NCI-H2107 (cell line): ENCODE data around the gene SDR39U1.
A peak's percentile ranks its signal among the peaks of the same experiment; 100 is the strongest.

ENCODE experiments used
- DNase-seq: peaks from one replicate; lab custom pipeline; 2025; lab: John Stamatoyannopoulos, UW

Gene SDR39U1

DNA sequence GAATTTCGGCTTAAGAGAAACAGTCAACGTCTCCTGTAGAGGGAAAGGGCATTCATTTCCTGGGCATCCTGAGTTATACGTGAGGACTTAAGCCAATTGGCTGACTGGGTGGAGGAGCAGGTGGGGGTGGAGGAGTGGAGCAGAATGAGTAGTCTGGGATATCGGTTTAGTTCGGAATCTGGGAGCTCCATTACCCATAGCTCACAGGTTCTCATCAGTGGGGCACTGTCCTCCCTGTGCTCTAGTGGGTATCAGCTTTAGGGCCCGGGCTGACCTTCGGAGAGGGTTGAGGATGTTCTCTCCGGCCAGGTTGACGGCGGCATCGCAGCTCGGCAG is 704 bp downstream of the SDR39U1 start:
- no peak for DNase-seq

DNA sequence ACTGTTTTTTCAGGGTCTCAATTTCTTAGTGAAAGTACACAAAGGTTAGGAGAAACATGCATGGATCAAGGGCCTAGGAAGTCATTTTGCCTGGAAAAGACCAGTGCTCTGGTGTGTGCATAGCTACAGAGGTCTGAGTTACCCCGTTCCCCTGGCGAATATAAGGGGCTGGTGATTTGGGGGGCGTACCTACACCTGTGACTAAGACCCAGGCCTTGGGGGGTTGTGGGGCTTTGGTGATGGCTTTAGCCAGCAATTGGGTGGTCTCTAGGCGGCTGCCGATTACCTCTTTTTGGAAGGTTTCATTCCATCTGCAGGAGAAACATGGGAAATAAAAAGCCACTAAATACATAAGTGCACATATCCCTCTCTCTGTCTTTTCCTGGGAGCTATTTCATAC is 1.1 kb downstream of the SDR39U1 start:
- DNase-seq, result no peak

DNA sequence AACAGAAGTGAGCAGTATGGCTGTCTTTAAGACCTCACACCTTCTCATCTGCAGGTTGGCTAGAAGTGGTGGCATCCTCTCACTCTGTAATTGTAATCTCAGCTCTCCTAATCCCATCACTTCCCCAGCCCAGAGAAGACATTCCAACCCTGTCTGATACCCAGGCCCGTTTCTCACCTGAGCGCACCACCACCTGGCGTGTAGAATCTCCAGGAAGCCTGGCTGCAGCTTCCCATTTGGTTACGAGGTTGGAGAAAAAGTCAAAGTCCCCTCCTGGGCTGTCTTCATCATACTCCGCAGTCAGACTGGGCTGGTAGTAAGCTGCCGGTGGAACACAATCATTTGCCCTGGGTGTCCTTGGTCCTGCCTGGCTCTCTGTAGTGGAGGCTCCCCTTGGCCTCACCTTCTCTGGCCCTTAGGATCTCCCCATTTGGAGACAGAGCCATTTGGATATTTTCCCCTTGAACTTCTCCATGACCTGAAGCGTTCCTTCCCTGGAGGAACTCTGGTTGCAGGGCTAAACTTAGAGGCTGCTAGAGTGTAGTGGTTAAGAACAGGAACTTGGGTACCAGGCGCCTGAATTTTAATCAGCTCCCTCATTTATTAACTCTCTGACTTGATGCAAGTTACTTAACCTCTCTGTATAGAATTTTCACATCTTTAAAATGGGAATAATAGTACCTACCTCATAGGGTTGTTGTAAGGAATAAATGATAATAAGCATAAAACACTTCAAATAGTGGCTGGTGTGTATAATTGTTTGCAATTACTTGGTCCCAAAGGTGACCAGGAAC is 1.8 kb downstream of the SDR39U1 start:
- DNase-seq, result no peak

DNA sequence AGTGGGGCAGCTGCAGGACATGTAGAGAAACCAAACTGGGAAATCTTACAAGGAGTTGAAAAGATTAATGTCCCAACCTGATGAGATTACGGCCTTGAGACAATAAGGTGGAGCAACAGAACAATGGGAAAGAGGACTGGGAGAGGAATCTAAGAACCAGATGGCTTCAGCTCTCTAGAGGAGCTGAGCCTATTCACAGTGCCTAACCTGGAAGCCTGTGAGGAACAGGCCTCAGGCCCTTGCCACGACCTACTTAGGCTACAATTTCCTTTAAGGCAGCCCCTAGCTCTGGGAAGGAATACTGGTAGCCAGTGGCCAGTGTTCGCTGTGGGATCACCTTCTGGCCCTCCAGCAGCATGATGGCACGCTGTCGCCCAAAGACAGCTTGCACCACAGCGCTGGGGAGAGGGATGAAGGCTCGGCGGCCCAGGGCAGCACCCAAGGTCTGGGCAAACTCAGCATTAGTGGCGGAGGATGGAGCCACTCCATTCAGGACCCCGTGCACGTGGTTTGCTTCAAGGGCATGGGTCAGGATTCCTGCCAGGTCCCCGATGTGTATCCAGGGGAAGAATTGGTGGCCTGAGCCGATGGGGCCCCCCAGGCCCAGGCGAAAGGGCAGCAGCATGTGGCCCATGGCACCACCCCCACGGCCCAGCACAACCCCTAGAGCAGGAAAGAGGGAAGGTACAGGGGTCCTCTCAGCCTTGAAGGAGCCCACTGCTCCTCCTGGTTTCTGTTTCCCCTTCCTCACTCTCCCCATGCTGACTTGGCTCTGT is 2.6 kb downstream of the SDR39U1 start:
- no peak for DNase-seq

DNA sequence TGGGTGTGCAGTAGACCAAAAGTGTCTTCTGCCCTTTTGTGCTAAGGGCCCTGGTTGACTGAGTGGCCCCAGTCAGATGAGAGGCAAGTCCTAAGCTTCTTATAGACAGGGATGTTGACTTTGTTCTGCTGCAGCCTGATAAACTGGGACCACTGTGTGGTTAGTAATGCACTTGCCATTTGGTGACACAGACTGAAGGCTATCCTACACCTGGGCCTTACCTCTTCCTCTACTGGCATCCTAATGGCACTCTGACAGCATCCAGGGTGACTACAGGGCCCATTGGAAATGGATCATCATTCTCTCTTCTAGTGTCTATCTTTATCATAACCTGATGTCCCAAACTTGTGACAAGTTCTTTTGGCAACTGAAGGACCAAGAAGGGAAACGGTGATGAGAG is 3.3 kb downstream of the SDR39U1 start:
- no peak for DNase-seq

DNA sequence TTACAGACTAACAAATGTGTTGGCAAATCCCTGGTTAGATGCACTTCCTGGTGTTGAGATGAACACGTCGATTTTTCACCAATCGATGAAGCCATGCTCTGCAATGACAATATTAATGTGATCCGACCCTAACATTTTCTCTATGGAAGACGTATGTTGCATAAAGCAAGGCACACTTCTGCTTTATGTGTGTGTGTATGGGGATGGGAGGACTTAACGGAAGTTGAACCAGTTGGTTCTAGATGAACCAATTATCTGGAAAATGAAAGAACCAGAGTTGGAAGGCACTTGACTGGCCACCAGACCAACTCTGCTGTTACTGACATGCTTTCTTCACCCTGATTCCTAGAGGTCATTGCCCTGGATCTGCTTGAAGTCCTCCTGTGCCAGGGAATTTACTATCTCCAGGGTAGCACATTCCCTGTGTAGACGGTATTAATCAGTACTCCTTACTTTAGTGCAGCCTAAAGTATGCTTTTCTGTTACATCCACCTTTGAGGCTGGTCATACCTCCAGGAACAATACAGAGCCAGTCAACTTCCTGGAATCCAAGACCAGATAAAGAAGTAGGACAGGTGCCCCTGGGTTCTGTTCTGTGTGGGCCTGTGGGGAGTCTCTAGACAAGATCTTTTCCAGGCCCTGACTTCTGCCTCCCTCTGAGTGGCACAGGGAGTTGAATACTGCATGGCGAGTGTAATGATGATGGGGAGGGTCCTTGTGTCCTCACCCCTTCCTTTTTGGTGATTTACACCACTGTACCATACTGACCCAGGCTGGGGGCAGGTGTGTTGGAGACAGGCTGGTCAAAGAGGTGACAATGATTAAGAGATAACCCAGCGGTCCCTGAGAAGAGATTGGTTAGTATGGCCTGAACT is 4.1 kb downstream of the SDR39U1 start:
- DNase-seq, result no peak

DNA sequence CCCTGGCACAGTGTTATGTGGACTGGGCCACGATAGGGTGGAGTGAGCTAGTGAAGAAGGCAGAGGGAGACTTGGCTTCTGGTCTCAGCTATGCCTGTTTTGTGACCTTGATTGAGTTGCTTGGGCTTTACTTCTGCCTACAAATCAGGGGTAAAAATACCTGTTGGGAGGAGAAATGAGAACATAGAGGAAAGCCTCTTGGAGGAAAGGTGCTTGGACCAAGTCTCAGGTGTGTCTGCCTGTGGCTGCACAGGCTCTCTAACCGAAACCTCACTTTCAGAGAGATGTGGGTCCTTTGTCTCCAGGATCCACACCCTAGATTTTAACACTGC is 4.9 kb downstream of the SDR39U1 start:
- DNase-seq, result no peak

DNA sequence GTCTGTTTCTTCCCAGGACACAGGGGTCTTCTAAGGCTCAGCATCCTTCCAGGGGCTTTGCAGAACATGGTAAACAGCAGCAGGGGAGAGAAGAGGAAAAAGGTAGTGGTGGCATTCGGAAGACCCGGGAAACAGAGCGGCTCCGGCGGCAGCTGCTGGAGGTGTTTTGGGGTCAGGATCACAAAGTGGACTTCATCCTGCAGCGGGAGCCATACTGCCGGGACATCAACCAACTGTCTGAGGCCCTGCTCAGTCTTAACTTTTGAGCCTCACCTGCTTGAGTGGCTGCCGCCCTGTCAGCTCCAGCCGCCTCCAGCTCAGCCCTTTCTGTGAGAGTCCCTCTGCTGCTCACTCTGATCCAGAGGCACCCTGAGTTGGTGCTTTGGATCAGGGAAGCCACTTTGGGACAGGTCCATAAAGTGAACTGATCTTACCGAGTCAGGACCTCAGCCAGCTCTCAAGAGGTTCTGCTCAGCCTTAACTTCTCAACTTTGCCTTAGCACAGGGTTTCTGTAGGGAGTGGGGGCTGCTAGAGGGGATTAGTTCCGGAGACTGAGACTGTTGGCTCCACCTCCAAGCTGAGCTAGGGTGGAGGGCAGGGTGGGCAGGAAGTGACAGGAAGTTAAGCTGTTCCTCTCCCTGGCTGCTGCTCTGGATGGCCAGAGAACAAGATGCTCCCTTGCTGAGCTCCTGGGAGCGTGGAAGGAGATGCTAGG is 5.4 kb downstream of the SDR39U1 start:
- no peak for DNase-seq

DNA sequence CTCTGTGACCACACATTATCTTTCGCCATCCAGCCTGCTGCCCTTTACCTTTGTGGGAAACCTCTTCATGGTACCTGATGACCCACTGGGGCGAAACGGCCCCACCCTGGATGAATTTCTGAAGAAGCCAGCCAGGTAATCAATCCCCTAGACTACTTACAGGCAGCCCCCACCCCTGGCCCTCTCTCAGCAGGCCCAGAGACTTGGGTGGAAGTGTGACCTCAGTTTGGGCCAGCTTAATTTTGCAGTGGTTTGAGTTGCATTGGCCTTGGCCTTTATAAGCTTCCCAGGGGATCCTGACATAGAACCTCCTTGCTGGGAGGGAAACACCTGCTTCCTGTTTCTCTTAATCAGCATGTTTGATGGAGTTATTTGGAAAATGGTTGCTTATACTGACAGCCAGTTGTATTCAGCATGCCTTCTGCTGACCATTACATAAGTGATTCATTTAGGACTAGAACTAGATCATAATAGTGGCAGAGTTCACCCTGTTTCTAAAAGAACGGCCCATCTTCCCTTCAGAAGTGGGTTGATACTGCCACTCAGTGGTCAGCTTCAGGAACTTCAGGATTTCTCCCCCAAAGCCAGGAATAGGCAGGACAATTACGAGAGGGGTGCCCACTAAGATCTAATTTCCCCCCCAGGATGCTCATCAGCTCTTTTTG is 6.1 kb downstream of the SDR39U1 start:
- peak; percentile 34 for DNase-seq

DNA sequence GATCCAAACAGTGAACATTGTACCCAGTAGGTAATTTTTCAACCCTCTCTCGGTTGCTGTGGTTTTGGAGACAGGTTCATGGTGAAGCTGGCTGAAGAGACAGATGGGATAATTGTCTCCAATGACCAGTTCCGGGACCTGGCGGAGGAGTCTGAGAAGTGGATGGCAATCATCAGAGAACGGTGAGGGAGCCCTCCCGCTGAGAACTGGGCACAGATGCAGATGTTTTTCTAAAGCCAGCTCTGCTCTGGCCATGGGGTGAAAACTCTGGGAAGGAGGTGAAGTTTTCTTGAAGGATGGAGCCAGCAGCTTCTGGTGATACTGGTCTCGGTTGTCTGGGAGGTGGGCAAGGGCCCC is 6.6 kb downstream of the SDR39U1 start:
- no peak for DNase-seq

DNA sequence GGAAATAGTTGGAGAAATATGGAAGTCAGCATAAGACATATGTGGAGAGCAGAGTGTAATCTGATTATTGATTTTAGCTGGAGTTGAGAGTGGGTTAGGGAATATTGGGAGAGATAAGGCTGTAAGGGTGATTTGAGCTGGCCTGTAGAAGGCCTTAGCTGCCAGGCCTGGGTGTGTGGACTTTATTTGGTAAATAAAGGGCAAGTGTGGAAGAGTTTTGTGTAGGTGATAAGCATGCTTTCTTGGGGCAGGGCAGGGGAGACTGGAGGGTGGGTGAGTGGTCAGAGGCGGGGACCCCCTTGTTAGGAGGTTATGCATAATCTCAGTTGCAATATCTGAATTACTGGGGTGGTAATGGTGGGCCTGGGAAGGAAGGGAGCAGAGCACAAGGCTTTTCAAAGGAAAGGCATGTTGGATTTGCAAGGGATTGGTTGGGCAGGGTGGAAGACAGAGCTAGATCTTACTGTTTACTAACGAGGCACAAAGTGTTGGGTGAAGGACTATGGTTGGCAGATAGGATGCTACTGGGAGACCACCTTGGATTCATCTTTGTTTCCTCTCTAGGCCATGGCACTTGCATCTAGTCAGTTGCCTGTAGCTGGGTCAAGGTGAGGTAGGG is 7.3 kb downstream of the SDR39U1 start:
- no peak for DNase-seq

DNA sequence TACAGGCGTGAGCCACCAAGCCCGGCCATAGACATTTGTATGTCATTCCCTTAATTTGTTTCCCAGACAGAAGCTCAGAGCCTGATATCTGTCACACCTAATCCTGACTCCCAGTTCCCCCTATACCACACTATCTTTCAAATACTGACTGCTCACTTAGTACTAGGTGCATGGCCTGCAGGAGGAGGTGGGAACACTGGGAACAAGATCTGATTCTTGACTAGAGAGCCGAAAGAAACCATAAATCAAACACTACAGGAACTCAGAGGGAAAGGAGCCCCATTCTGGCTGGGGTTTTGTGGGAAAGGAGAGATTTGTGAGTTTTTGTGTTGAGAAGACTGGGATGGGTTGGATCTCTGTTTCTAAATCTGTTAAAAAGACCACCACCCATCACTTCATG is 7.9 kb downstream of the SDR39U1 start:
- no peak for DNase-seq

DNA sequence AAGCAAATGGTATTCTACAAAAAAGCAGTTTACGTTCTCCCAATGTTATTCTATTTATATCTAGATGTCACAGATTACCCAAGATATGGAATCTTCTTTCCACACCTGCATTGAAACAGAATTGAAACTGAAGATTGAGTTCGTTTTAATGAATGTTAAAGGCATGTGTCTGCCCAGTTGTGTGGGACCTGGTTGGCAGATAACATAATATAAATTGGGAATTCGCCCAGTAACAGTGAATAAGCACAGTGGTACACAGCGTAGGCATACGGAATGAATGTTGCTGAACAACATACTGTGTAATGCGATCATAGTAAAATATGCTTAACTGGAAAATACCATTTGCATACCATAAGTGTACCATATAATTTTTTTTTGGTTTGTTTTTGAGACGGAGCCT is 8.5 kb downstream of the SDR39U1 start:
- no peak for DNase-seq

DNA sequence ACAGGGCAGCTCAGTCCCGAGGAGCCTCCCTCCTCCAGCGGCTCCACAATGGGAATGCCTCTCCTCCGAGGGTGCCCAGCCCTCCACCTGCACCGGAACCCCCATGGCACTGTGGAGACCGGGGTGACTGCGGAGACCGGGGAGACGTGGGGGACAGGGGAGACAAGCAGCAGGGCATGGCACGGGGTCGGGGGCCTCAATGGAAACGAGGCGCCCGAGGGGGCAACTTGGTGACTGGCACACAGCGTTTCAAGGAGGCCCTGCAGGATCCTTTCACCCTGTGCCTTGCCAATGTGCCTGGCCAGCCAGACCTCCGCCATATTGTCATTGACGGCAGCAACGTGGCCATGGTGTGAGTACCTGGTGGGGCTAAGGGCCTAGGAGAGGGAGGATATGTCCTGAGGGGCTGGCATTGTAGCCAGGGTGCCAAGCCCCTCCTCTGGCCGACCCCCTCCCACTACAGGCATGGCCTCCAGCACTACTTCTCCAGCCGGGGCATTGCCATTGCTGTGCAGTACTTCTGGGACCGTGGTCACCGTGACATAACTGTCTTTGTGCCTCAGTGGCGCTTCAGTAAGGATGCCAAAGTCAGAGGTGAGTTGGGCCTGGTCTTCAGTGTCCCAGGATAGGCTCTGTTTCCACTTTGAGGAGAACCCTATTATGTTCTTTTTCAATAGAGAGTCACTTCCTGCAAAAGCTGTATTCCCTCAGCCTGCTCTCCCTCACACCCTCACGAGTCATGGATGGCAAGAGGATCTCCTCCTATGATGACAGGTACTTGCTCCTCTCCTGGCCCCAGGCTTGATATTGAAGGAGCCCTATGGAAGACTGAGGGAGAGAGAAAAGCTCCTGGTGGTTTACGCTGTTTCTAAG is 10.1 kb downstream of the SDR39U1 start:
- no peak for DNase-seq

DNA sequence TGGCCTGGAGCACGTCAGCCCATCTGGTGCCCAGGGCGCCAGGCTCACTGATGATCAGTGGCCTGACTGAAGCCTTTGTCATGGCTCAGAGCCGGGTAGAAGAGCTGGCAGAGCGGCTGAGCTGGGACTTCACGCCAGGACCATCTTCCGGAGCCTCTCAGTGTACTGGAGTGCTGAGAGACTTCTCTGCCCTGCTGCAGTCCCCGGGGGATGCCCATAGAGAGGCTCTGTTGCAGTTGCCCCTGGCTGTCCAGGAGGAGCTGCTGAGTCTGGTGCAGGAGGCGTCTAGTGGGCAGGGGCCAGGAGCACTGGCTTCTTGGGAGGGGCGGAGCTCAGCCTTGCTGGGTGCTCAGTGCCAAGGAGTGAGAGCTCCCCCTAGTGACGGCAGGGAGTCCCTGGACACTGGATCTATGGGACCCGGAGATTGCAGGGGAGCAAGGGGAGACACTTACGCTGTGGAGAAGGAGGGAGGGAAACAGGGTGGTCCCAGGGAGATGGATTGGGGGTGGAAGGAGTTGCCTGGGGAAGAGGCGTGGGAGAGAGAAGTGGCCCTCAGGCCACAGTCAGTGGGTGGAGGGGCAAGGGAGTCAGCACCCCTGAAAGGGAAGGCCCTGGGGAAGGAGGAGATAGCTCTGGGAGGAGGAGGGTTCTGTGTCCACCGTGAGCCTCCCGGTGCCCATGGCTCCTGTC is 10.9 kb downstream of the SDR39U1 start:
- DNase-seq, result peak; percentile 81

DNA sequence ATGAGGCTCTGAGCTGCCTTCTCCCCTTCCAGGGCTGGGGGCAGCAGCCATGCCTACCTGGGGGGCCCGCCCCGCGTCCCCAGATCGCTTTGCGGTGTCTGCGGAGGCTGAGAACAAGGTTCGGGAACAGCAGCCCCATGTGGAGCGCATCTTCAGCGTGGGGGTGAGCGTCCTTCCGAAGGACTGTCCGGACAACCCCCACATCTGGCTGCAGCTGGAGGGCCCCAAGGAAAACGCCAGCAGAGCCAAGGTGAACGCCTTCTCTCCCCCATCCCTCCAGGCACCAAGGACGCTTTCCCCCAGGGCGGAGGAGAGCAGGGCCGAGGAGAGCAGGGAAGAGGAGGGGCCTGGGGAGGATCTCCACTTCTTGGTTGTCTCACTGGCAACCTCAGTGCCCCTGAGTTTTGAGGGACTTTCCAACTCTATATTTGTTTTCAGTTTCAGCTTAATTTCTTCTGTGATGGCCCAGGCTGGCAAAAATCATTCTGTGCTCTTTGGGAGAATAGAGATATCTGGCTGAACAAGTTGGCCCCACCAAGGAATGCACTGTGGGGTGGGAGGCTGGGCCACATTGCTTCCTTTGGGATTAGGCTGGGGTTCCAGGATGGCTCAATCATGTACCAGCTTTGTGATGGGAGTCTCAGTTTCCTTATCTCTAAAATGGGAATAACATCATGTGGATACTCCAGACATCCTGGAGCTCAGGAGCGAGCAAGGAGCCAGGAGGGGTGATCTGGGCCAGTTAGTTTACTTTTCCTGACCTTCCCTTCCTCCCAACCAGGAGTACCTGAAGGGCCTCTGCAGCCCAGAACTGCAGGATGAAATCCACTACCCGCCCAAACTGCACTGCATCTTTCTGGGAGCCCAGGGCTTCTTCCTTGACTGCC is 11.7 kb downstream of the SDR39U1 start:
- DNase-seq, result no peak

DNA sequence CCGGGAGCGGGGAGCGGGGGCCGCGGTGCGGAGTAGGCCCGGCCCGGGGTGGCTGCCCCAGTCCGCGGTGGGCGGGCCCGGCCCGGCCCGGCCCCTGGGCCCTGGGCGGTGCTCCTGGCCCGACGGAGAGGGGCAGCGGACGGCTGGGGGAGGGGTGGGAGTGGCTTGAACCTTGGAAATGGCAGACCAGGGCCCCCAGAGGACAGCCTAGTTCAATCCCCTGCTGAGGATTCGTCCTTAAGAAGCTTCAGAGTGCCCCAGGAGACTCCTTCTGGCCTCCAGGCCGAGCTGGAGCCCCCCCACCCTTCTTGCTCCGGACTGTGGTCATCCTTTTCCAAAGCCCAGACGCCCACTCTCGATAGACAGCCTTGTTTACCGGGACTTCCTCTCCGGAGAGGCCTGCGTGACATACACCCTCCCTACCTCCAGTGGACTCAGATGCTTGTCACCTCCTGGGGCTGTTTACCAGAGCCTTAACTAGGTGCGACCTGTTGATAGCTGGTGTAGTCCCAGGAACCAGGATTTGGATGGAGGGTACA is 12.4 kb downstream of the SDR39U1 start:
- no peak for DNase-seq

DNA sequence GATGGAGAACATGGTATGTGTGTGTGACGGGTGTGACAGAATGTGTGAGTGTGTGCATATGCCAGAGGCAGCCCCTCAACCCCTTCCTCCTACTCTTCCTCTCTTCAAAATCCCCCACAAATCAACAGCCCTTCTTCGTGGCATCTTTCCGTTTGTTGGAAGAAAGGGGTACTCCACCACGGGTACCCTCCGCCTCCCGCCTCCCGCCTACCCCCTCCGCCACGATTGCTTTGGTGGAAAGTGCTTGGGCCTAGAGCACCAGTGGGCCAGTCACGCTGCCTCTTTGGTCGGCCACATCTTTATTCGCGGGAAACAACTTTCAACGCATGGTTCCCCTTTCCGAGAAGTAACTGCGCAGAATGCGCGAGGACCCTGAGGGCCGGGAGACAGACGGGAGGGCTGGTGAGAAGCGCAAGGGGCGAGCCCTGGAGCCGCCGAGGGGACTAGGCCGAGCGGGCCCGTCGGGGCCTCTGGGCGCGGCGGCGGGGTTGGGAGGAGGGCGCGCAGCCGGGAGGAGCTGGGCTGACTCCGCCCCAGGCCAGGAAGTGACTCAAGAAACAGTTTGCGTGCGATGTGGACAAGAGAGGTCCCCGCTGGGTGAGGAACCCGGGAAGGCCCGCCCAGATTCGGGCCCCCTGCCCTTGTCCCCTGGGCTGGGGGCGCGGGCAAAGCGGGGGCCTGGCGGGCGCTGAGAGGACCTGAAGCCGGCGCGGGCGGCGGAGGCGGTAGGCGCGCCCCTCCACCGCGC is 13.0 kb downstream of the SDR39U1 start, which contains the start of the genes CBLN3 and KHNYN:
Gene CBLN3 (minus strand): TSS at position 274 of the 748 bp plus-strand sequence. CDS start 614 bp downstream, outside the sequence.
Gene KHNYN (plus strand): TSS at position 560 of the 748 bp plus-strand sequence. CDS start 777 bp downstream, outside the sequence.
- DNase-seq, result peak; percentile 84
